ENCODE measurements around the gene SIGLEC8. TPM values are rescaled to one million over a fixed set of nuclear protein-coding genes. Genes with fewer than 3 reads are reported as not detected.

The SIGLEC8 gene
- total and polyA plus RNA-seq, 9 of the 15 experiments (the other 6 are each of a cell fraction or from before 2014, with no cell fraction given) = 0.04 to 0.65 (median 0.39) TPM

GRCh38 chr19:51507192-51507591, 48.9 kb upstream of the SIGLEC8 start (continued):
- no peak for TF ChIP-seq SFPQ (IDR thresholded peaks at IDR 0.05; ENCODE audit: low read depth, low read length)
- TF ChIP-seq YBX1 (IDR thresholded peaks at IDR 0.05) = no peak
- no peak for TF ChIP-seq SRSF3 (IDR thresholded peaks at IDR 0.05; ENCODE audit: insufficient read depth, low read length)
- TF ChIP-seq TFAP4 (CRISPR knock-in tag; IDR thresholded peaks at IDR 0.05; ENCODE audit: borderline replicate concordance) = no peak
- TF ChIP-seq KDM2B (CRISPR knock-in tag; IDR thresholded peaks at IDR 0.05) = no peak
- TF ChIP-seq CHAMP1 (IDR thresholded peaks at IDR 0.05) = no peak
- TF ChIP-seq IRF2 (CRISPR knock-in tag; IDR thresholded peaks at IDR 0.05) = no peak
- no peak for TF ChIP-seq CBFA2T2 (conservative IDR thresholded peaks at IDR 0.05)
- TF ChIP-seq FOSL1 (tag; conservative IDR thresholded peaks at IDR 0.05) = no peak
- TF ChIP-seq MECOM (CRISPR knock-in tag; IDR thresholded peaks at IDR 0.05) = 0 out of 2 replicates have a peak, but pooled peaks have one; percentile 14
- TF ChIP-seq ZNF699 (CRISPR knock-in tag; IDR thresholded peaks at IDR 0.05; ENCODE audit: insufficient replicate concordance) = no peak

All from K562 (cell line).